ENCODE results near the gene EGLN2.
"Not testable (repeated sequence)": the region's sequence is repeated elsewhere in the genome, so short reads cannot be mapped to it uniquely, and the experiment has no call there.

Gene EGLN2

DNA sequence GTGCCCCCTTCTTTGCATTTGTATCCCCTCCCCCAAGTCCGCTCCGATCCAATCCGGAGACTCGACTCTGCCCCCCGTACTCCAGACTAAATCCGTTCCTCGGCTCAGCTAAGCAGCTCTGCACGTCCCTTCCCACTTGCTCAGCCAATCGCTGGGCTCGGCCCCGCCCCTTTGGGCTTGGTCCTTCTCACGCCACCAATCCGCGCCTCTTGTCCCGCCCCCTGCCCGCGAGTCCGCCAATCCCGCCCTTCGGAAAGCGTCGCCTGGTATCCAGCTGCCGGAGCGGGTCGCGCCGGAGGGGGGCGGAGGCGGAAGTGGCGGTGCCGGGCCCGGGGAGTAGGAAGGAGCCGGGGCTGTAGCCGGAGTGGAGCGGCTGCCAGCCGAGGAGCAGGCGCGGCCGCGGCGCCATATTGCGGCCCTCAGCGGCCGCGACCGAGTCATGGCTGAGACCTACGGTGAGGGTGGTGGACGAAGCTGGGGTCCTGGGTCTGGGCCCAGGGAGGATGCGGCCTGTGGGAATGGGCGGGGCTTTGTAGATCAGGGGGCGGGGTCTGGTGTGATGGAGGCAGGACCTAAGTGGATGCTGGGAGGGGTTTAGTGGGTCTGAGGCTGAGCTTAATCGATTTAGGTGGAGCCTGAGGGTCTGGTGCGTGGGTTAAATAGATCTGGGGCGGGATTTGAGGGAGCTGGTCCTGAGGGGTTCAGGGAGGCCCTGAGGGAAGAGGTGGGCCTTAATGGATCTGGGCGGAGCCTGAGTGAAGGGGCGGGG is 20.9 kb upstream of the EGLN2 start, which contains the start of gene RAB4B:
Gene RAB4B (plus strand): TSS at position 311 of the 769 bp plus-strand sequence. CDS start 129 bp downstream, at position 440.
- peak within 1 kb of the TSS; percentile 84 for H3K4me3 ChIP-seq (ENCODE audit: low read length)
- H3K4me1 ChIP-seq (ENCODE audit: control insufficient read depth, insufficient read depth, low read length): peaks cover 24% of the 10 kb centered on the region

DNA sequence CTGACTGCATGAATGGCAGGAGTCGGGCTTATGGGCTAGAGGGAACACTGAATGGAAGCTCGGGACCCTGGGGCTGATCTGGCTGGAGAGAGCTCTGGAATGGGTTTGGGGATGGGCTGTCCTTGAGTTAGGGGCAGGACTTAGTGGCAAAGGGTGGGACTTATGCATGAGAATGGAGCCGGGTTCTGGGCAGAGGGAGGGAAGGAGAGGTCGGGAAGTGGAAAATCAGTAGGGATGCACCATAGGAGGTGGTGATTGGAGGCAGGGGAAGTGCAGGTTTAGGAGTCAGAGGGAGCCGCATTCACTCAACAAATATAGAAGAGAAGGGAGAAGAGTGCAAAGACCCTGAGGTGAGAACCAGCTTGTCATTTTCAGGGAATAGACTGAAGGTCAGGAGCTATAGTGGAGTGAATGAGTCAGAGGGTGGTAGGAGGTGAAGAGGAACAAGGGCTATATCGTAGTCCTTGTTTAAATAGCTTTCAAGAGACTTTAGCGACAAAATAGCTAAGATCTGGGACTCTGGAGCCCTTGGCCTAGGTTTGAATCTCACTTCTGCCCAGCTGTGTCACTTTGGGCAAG is 20.2 kb upstream of the EGLN2 start:
- H3K4me1 ChIP-seq (ENCODE audit: control insufficient read depth, insufficient read depth, low read length): peaks cover 24% of the 10 kb centered on the region
- H3K27me3 ChIP-seq (ENCODE audit: control insufficient read depth, insufficient read depth, low read length): no peaks in the 10 kb centered on the region
- H3K9ac ChIP-seq (ENCODE audit: low read length): peak overlapping the region; percentile 83
- H3K9me3 ChIP-seq (ENCODE audit: control insufficient read depth, low read length): no peaks in the 10 kb centered on the region
- no peaks in the 10 kb centered on the region for H3K36me3 ChIP-seq (ENCODE audit: control insufficient read depth, insufficient read depth, low read length)
- peak overlapping the region; percentile 84 for H3K4me3 ChIP-seq (ENCODE audit: low read length)

More for the DNA sequence above, 20.9 kb upstream of the EGLN2 start, which contains the start of gene RAB4B:
- Histone ChIP-seq H3K27me3 (ENCODE audit: control insufficient read depth, insufficient read depth, low read length) (no peaks in the 10 kb centered on the region), H3K36me3 (ENCODE audit: control insufficient read depth, insufficient read depth, low read length) (no peaks in the 10 kb centered on the region), H3K9me3 (ENCODE audit: control insufficient read depth, low read length) (no peaks in the 10 kb centered on the region), H3K9ac (ENCODE audit: low read length) (peak within 1 kb of the TSS; percentile 83)

DNA sequence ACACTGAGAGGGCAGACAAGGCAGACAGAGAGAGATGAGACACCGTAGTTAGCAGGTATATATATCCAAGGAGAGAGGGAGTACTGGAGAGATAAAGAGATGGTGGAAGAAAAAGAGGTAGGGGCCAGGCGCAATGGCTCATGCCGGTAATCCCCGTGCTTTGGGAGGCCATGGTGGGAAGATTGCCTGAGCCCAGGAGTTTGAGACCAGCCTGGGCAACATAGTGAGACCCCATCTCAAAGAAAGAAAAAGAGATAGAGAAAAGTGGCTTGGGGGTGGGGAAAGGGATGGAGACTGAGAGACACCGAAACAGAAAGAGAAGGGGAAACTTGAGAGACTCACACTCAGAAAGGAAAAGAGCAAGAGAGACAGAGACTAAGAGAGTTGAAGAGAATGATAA is 18.4 kb upstream of the EGLN2 start:
- Histone ChIP-seq H3K4me3 (ENCODE audit: low read length) (no peak overlapping the region), H3K36me3 (ENCODE audit: control insufficient read depth, insufficient read depth, low read length) (no peaks in the 10 kb centered on the region), H3K4me1 (ENCODE audit: control insufficient read depth, insufficient read depth, low read length) (peaks cover 14% of the 10 kb centered on the region), H3K27me3 (ENCODE audit: control insufficient read depth, insufficient read depth, low read length) (no peaks in the 10 kb centered on the region), H3K9me3 (ENCODE audit: control insufficient read depth, low read length) (no peaks in the 10 kb centered on the region), H3K9ac (ENCODE audit: low read length) (no peak overlapping the region)

DNA sequence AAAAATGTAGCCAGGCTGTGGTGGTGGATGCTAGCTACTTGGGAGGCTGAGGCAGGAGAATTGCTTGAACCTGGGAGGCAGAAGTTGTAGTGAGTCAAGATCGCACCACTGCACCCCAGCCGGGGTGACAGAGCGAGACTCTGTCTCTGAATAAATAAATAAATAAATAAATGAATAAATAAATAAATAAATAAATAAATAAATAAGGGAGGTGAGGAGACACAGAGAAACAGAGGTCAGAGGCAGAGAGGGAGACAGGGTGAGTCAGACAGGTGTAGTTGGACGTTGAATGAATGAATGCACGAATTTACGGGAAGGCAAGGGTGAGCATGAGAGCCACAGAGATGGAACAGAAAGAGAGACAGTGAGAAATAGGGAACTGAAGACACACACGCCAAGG is 17.9 kb upstream of the EGLN2 start:
- H3K9me3 ChIP-seq (ENCODE audit: control insufficient read depth, low read length): no peaks in the 10 kb centered on the region
- no peaks in the 10 kb centered on the region for H3K27me3 ChIP-seq (ENCODE audit: control insufficient read depth, insufficient read depth, low read length)
- H3K36me3 ChIP-seq (ENCODE audit: control insufficient read depth, insufficient read depth, low read length): no peaks in the 10 kb centered on the region
- no peak overlapping the region for H3K4me3 ChIP-seq (ENCODE audit: low read length)
- no peak overlapping the region for H3K9ac ChIP-seq (ENCODE audit: low read length)
- peaks cover 14% of the 10 kb centered on the region for H3K4me1 ChIP-seq (ENCODE audit: control insufficient read depth, insufficient read depth, low read length)

DNA sequence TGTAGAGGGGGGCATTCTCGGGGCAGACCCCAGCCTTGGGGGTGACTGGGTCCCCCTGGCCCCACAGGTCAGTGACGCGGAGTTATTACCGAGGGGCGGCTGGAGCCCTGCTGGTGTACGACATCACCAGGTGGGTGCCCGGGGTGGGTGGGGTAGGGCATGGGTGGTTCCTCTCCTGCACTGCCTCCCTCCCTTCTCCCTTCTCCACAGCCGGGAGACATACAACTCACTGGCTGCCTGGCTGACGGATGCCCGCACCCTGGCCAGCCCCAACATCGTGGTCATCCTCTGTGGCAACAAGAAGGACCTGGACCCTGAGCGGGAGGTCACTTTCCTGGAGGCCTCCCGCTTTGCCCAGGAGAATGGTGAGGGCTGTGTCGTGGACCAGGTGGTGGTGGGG is 15.3 kb upstream of the EGLN2 start:
- Histone ChIP-seq H3K4me1 (ENCODE audit: control insufficient read depth, insufficient read depth, low read length) (peaks cover 7% of the 10 kb centered on the region), H3K9ac (ENCODE audit: low read length) (no peak overlapping the region), H3K4me3 (ENCODE audit: low read length) (no peak overlapping the region), H3K36me3 (ENCODE audit: control insufficient read depth, insufficient read depth, low read length) (no peaks in the 10 kb centered on the region), H3K27me3 (ENCODE audit: control insufficient read depth, insufficient read depth, low read length) (no peaks in the 10 kb centered on the region), H3K9me3 (ENCODE audit: control insufficient read depth, low read length) (no peaks in the 10 kb centered on the region)

DNA sequence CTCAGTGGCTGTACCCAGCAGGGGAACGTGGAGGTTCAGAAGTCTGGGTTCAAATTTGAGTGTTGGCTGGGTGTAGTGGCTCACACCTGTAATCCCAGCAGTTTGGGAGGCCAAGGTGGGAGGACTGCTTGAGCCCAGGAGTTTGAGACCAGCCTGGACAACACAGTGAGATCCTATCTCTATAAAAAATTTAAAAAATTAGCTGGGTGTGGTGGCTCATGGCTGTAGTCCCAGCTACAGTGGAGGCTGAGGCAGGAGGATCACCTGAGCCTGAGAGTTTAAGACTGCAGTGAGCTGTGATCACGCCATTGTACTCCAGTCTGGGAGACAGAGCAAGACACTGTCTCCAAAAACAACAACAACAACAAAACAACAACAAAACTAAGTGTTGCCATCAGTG is 14.8 kb upstream of the EGLN2 start:
- H3K9ac ChIP-seq (ENCODE audit: low read length); H3K4me3 ChIP-seq (ENCODE audit: low read length); H3K36me3 ChIP-seq (ENCODE audit: control insufficient read depth, insufficient read depth, low read length): not testable (repeated sequence)

DNA sequence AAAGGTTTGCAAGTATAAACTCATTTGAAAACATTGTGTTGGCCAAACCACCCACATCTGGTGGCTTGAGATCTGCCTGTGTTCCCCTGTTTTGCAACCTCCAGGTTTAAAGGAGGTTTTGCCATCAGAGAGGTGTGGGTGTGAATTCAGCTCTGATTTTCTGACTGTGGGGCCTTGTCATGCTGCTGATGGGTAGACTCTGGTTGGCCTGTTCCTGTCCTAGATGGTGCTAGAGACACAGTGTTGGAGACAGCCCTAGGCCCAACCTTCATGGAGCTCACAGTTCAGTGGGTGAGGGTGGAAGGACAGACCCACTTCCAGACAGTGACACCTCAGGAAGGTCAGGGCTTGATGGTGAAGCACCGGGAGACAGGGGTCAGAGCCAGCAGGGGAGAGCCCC is 13.5 kb upstream of the EGLN2 start:
- Histone ChIP-seq H3K9ac (ENCODE audit: low read length) (no peak overlapping the region), H3K36me3 (ENCODE audit: control insufficient read depth, insufficient read depth, low read length) (no peaks in the 10 kb centered on the region), H3K4me1 (ENCODE audit: control insufficient read depth, insufficient read depth, low read length) (no peaks in the 10 kb centered on the region), H3K4me3 (ENCODE audit: low read length) (no peak overlapping the region), H3K9me3 (ENCODE audit: control insufficient read depth, low read length) (no peaks in the 10 kb centered on the region), H3K27me3 (ENCODE audit: control insufficient read depth, insufficient read depth, low read length) (no peaks in the 10 kb centered on the region)

More for the DNA sequence above, 14.8 kb upstream of the EGLN2 start:
- H3K4me1 ChIP-seq (ENCODE audit: control insufficient read depth, insufficient read depth, low read length); H3K27me3 ChIP-seq (ENCODE audit: control insufficient read depth, insufficient read depth, low read length); H3K9me3 ChIP-seq (ENCODE audit: control insufficient read depth, low read length): not testable (repeated sequence)

DNA sequence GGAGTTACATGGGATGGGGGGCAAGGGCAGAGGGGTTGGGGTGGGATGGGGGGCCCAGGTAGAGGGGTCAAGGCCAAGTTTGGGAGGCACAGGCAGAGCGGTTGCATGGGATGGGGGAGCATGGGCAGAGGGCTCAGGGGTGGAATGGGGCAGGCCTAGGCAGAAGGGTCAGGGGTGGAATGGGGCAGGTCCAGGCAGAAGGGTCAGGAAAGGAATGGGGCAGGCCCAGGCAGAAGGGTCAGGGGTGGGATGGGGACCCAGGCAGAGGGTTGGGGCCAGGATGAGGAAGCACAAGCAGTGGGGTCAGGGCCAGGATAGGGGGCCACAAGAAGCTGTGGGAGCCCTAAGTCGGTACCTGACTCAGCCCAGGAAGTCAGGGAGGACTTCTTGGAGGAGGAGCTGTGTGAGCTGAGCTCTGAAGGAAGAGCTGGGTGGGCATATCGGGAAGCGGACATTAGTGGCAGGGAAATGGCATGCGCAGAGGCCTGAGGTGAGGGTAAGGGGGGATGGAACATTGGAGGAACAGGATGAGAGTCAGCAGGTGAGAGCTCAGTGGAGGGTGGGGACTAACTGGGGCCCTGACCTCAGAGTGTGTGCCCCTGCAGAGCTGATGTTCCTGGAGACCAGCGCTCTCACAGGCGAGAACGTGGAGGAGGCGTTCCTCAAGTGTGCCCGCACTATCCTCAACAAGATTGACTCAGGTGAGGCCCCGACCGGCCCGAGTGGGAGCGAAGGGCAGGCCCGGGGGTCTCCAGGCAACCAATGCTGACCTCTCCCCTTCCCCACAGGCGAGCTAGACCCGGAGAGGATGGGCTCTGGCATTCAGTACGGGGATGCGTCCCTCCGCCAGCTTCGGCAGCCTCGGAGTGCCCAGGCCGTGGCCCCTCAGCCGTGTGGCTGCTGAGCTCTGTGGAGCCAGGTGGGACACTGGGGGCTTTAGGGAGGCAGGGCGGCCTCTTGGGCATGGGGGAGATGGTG is 12.6 kb upstream of the EGLN2 start:
- no peak overlapping the region for H3K9ac ChIP-seq (ENCODE audit: low read length)
- no peaks in the 10 kb centered on the region for H3K9me3 ChIP-seq (ENCODE audit: control insufficient read depth, low read length)
- H3K27me3 ChIP-seq (ENCODE audit: control insufficient read depth, insufficient read depth, low read length): no peaks in the 10 kb centered on the region
- no peak overlapping the region for H3K4me3 ChIP-seq (ENCODE audit: low read length)
- no peaks in the 10 kb centered on the region for H3K36me3 ChIP-seq (ENCODE audit: control insufficient read depth, insufficient read depth, low read length)
- H3K4me1 ChIP-seq (ENCODE audit: control insufficient read depth, insufficient read depth, low read length): peaks cover 2% of the 10 kb centered on the region

DNA sequence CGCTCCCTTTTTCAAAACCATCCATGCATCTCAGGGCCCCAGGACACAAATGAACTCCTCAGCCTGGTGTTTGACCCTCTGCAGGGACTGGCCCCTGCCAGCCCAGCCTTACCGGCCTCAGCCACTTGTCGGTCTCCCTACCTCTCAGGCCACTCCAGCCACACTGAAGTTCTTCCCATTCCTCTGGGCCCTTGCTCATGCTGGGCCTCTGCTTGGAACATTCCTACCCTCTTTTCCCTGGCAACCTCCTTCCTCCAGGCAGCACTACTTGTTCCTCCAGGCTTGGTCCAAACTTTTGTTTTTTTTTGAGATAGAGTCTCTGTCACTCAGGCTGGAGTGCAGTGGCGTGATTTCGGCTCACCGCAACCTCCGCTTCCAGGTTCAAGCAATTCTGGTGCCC is 7.6 kb upstream of the EGLN2 start:
- Histone ChIP-seq H3K36me3 (ENCODE audit: control insufficient read depth, insufficient read depth, low read length) (no peaks in the 10 kb centered on the region), H3K27me3 (ENCODE audit: control insufficient read depth, insufficient read depth, low read length) (no peaks in the 10 kb centered on the region), H3K9ac (ENCODE audit: low read length) (peak overlapping the region; percentile 39), H3K4me1 (ENCODE audit: control insufficient read depth, insufficient read depth, low read length) (peaks cover 19% of the 10 kb centered on the region), H3K9me3 (ENCODE audit: control insufficient read depth, low read length) (no peaks in the 10 kb centered on the region), H3K4me3 (ENCODE audit: low read length) (no peak overlapping the region)

DNA sequence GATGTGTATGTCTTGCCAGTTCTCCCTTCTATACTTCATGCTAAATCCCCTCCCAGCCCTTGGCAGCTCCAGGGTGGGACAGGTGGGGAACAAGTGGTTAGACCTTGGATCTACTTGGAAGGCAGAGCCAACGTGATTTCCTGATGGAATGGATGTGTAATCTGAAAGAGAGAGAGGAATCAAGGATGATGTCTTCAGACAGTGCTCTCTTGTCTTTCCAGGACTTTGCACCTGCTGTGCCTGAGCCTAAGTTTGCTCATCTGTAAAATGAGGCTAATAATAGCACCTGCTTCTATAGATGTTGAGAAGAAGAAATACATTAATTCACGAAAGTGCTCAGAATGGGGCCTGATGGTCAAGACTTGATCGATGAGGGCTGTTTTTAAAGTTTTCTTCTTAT is 7.0 kb upstream of the EGLN2 start:
- Histone ChIP-seq H3K9ac (ENCODE audit: low read length) (peak overlapping the region; percentile 39), H3K4me3 (ENCODE audit: low read length) (no peak overlapping the region), H3K27me3 (ENCODE audit: control insufficient read depth, insufficient read depth, low read length) (no peaks in the 10 kb centered on the region), H3K36me3 (ENCODE audit: control insufficient read depth, insufficient read depth, low read length) (no peaks in the 10 kb centered on the region), H3K9me3 (ENCODE audit: control insufficient read depth, low read length) (no peaks in the 10 kb centered on the region), H3K4me1 (ENCODE audit: control insufficient read depth, insufficient read depth, low read length) (peaks cover 19% of the 10 kb centered on the region)

DNA sequence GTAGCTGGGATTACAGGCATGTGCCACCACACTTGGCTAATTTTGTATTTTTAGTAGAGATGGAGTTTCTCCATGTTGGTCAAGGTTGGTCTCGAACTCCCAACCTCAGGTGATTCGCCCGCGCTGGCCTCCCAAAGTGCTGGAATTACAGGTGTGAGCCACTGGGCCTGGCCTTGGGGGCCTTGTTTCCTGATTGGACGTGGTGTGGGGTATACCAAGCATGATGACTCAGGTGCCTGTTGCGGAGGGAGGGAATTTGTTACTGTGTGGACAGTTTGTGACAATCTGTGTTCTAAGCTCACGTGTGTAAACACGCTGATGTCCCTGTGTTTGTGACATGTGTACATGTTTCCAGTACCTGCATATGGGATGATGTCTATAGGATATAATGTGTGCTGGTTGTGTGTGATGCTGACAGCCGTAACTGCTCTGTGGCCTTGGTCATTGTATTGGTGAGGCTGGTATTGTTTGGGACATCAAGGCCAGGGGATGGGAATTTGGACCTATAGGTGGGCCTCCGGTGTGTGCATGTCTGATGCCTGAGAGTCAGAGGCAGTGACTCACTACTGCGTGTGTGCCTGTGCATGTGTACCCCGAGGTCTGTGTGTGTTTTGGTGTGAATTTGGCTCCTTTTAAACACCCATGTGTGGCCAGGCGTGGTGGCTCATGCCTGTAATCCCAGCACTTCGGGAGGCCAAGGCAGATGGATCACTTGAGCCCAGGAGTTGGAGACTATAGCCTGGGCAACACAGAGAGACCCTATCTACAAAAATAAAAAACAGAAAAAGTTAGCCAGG is 1.6 kb upstream of the EGLN2 start:
- H3K4me3 ChIP-seq (ENCODE audit: low read length): no peak overlapping the region

More for the DNA sequence above, 1.6 kb upstream of the EGLN2 start:
- Histone ChIP-seq H3K4me1 (ENCODE audit: control insufficient read depth, insufficient read depth, low read length) (peaks cover 38% of the 10 kb centered on the region), H3K9ac (ENCODE audit: low read length) (peak overlapping the region; percentile 49), H3K36me3 (ENCODE audit: control insufficient read depth, insufficient read depth, low read length) (no peaks in the 10 kb centered on the region), H3K27me3 (ENCODE audit: control insufficient read depth, insufficient read depth, low read length) (no peaks in the 10 kb centered on the region), H3K9me3 (ENCODE audit: control insufficient read depth, low read length) (no peaks in the 10 kb centered on the region)

Measured in mucosa of stomach (tissue), 1 donor.